Measurements from ENCODE around the gene TUBA4A. TPM values are rescaled to one million over a fixed set of nuclear protein-coding genes. Genes with fewer than 3 reads are reported as not detected.

The TUBA4A gene
- total and polyA plus RNA-seq, 2 of the 8 experiments (the other 6 are each of a cell fraction or from before 2014, with no cell fraction given) = 67.3 to 172 TPM

DNA sequence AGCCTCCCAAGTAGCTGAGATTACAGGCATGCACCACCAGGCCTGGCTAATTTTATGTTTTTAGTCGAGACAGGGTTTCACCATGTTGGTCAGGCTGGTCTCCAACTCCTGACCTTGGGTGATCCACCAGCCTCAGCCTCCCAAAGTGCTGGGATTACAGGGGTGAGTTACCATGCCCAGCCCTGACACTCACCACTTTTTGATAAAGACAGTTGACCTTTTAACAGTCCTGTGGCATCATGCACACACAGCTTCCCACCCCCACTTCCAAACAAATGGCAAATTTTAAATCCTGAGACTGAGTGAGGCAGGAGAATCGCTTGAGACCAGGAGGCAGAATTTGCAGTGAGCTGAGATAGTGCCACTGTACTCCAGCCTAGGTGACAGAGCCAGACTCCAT is 19.3 kb upstream of the TUBA4A start (continued):
- no peak for TF ChIP-seq E2F6 (IDR thresholded peaks at IDR 0.05)
- TF ChIP-seq SIX5 (IDR thresholded peaks at IDR 0.05; ENCODE audit: low read depth, low read length) = no peak
- no peak for TF ChIP-seq HDAC2 (IDR thresholded peaks at IDR 0.05; ENCODE audit: borderline replicate concordance in 1 of 2, low read depth in 2 of 2, low read length in 2 of 2)
- no peak for TF ChIP-seq CREB1 (IDR thresholded peaks at IDR 0.05)
- TF ChIP-seq, protein P1, sequence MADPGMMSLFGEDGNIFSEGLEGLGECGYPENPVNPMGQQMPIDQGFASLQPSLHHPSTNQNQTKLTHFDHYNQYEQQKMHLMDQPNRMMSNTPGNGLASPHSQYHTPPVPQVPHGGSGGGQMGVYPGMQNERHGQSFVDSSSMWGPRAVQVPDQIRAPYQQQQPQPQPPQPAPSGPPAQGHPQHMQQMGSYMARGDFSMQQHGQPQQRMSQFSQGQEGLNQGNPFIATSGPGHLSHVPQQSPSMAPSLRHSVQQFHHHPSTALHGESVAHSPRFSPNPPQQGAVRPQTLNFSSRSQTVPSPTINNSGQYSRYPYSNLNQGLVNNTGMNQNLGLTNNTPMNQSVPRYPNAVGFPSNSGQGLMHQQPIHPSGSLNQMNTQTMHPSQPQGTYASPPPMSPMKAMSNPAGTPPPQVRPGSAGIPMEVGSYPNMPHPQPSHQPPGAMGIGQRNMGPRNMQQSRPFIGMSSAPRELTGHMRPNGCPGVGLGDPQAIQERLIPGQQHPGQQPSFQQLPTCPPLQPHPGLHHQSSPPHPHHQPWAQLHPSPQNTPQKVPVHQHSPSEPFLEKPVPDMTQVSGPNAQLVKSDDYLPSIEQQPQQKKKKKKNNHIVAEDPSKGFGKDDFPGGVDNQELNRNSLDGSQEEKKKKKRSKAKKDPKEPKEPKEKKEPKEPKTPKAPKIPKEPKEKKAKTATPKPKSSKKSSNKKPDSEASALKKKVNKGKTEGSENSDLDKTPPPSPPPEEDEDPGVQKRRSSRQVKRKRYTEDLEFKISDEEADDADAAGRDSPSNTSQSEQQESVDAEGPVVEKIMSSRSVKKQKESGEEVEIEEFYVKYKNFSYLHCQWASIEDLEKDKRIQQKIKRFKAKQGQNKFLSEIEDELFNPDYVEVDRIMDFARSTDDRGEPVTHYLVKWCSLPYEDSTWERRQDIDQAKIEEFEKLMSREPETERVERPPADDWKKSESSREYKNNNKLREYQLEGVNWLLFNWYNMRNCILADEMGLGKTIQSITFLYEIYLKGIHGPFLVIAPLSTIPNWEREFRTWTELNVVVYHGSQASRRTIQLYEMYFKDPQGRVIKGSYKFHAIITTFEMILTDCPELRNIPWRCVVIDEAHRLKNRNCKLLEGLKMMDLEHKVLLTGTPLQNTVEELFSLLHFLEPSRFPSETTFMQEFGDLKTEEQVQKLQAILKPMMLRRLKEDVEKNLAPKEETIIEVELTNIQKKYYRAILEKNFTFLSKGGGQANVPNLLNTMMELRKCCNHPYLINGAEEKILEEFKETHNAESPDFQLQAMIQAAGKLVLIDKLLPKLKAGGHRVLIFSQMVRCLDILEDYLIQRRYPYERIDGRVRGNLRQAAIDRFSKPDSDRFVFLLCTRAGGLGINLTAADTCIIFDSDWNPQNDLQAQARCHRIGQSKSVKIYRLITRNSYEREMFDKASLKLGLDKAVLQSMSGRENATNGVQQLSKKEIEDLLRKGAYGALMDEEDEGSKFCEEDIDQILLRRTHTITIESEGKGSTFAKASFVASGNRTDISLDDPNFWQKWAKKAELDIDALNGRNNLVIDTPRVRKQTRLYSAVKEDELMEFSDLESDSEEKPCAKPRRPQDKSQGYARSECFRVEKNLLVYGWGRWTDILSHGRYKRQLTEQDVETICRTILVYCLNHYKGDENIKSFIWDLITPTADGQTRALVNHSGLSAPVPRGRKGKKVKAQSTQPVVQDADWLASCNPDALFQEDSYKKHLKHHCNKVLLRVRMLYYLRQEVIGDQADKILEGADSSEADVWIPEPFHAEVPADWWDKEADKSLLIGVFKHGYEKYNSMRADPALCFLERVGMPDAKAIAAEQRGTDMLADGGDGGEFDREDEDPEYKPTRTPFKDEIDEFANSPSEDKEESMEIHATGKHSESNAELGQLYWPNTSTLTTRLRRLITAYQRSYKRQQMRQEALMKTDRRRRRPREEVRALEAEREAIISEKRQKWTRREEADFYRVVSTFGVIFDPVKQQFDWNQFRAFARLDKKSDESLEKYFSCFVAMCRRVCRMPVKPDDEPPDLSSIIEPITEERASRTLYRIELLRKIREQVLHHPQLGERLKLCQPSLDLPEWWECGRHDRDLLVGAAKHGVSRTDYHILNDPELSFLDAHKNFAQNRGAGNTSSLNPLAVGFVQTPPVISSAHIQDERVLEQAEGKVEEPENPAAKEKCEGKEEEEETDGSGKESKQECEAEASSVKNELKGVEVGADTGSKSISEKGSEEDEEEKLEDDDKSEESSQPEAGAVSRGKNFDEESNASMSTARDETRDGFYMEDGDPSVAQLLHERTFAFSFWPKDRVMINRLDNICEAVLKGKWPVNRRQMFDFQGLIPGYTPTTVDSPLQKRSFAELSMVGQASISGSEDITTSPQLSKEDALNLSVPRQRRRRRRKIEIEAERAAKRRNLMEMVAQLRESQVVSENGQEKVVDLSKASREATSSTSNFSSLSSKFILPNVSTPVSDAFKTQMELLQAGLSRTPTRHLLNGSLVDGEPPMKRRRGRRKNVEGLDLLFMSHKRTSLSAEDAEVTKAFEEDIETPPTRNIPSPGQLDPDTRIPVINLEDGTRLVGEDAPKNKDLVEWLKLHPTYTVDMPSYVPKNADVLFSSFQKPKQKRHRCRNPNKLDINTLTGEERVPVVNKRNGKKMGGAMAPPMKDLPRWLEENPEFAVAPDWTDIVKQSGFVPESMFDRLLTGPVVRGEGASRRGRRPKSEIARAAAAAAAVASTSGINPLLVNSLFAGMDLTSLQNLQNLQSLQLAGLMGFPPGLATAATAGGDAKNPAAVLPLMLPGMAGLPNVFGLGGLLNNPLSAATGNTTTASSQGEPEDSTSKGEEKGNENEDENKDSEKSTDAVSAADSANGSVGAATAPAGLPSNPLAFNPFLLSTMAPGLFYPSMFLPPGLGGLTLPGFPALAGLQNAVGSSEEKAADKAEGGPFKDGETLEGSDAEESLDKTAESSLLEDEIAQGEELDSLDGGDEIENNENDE (IDR thresholded peaks at IDR 0.05; ENCODE audit: insufficient replicate concordance, low read length) = no peak
- TF ChIP-seq, protein P2, sequence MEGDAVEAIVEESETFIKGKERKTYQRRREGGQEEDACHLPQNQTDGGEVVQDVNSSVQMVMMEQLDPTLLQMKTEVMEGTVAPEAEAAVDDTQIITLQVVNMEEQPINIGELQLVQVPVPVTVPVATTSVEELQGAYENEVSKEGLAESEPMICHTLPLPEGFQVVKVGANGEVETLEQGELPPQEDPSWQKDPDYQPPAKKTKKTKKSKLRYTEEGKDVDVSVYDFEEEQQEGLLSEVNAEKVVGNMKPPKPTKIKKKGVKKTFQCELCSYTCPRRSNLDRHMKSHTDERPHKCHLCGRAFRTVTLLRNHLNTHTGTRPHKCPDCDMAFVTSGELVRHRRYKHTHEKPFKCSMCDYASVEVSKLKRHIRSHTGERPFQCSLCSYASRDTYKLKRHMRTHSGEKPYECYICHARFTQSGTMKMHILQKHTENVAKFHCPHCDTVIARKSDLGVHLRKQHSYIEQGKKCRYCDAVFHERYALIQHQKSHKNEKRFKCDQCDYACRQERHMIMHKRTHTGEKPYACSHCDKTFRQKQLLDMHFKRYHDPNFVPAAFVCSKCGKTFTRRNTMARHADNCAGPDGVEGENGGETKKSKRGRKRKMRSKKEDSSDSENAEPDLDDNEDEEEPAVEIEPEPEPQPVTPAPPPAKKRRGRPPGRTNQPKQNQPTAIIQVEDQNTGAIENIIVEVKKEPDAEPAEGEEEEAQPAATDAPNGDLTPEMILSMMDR (IDR thresholded peaks at IDR 0.05; ENCODE audit: control extremely low read depth in 1 of 3, insufficient read depth in 1 of 3, low read depth in 1 of 3, low read length in 3 of 3) = no peak
- TF ChIP-seq KDM4A (IDR thresholded peaks at IDR 0.05; ENCODE audit: low read depth, low read length, severe bottlenecking) = no peak
- TF ChIP-seq SUZ12 (IDR thresholded peaks at IDR 0.05; ENCODE audit: low read length) = no peak

Measured in H1 (cell line).